Suprapubic skin (tissue), 4 donors: ENCODE data around the gene C21orf58. TPM values are rescaled to one million over a fixed set of nuclear protein-coding genes. Genes with fewer than 3 reads are reported as not detected.

Experiments used
- DNase-seq, 2 donors: peaks; one replicate each; pipeline ENCODE4 v3.0.0-alpha.2; 2019; ENCODE audit warnings: low spot score in 2 of 2
- H3K27ac ChIP-seq: fragments of 200-600 bp; sonication (generic); one replicate; pipeline ENCODE4 v1.5.1; 2019
- H3K27me3 ChIP-seq: fragments of 200-600 bp; sonication (generic); one replicate; pipeline ENCODE4 v1.5.1; 2019
- H3K36me3 ChIP-seq: fragments of 200-600 bp; sonication (generic); one replicate; pipeline ENCODE4 v1.5.1; 2019
- H3K4me1 ChIP-seq: fragments of 200-600 bp; sonication (generic); one replicate; pipeline ENCODE4 v1.5.1; 2019
- H3K4me3 ChIP-seq: fragments of 200-600 bp; sonication (generic); one replicate; pipeline ENCODE4 v1.5.1; 2019; ENCODE audit warnings: mild to moderate bottlenecking
- H3K9me3 ChIP-seq: fragments of 200-600 bp; sonication (generic); one replicate; pipeline ENCODE4 v1.5.1; 2019
- EP300 ChIP-seq: sonication (generic); formaldehyde crosslinking; IDR thresholded peaks from one replicate; pipeline ENCODE4 v1.6.1; 2017; ENCODE audit warnings: antibody characterized with exemption
- POLR2A ChIP-seq, 2 donors: fragments of 450-650 bp; IDR thresholded peaks; one replicate each; pipeline ENCODE4 v1.6.1; 2017; ENCODE audit warnings: antibody characterized with exemption in 2 of 2, mild to moderate bottlenecking in 2 of 2, moderate library complexity in 2 of 2
- POLR2AphosphoS5 ChIP-seq, 3 donors: sonication (generic); formaldehyde crosslinking; IDR thresholded peaks; one replicate each; pipeline ENCODE4 v1.6.1; 2017; ENCODE audit warnings: antibody characterized with exemption in 3 of 3
- WGBS: methylation state at CpG from one replicate; pipeline ENCODE4 v1.1.5; 2018; 5-methylcytosine and 5-hydroxymethylcytosine counted together
- total RNA-seq, 4 donors: library from RNA; depleted of rRNA; stranded (reverse); fragments of >200 nt; gene quantifications; one replicate each; pipeline ENCODE4 v1.1.0, GENCODE V29; 2016
- TF ChIP-seq, protein P1 (sequence below), 2 donors: fragments of 200-600 bp in 1 of 2; fragments of 450-650 bp in 1 of 2; sonication (generic) in 1 of 2; IDR thresholded peaks; one replicate each; pipeline ENCODE4 v1.5.1; 2016 to 2019; ENCODE audit warnings: antibody characterized with exemption in 2 of 2, mild to moderate bottlenecking in 1 of 2, moderate library complexity in 1 of 2

Gene C21orf58
- total RNA-seq, 4 donors from 2014 or later = 0.73 to 9.7 (median 3.5) TPM

DNA sequence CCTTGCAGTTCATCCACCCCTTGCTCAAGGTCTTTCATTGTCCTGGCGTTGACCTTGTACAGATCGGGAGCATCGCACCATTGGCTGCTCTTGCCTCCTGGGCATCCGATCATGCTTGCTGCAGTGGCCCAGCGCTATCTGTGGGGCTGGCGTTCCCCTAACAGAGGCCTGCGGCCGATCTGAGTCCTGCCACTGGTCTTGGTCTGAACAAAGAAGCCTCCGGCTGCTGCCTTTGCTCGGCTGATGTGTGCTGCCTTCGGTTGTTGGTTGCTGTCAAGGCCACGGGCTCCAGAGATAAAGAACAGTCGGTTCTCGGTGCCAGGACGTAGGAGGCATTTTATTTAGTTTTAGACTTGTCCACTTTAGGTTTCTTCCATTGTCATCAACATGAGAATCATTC, 39.3 kb upstream of the C21orf58 start:
- no peak for TF ChIP-seq EP300
- TF ChIP-seq, protein P1, sequence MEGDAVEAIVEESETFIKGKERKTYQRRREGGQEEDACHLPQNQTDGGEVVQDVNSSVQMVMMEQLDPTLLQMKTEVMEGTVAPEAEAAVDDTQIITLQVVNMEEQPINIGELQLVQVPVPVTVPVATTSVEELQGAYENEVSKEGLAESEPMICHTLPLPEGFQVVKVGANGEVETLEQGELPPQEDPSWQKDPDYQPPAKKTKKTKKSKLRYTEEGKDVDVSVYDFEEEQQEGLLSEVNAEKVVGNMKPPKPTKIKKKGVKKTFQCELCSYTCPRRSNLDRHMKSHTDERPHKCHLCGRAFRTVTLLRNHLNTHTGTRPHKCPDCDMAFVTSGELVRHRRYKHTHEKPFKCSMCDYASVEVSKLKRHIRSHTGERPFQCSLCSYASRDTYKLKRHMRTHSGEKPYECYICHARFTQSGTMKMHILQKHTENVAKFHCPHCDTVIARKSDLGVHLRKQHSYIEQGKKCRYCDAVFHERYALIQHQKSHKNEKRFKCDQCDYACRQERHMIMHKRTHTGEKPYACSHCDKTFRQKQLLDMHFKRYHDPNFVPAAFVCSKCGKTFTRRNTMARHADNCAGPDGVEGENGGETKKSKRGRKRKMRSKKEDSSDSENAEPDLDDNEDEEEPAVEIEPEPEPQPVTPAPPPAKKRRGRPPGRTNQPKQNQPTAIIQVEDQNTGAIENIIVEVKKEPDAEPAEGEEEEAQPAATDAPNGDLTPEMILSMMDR (IDR thresholded peaks at IDR 0.05) = no peak
- no peak for TF ChIP-seq POLR2AphosphoS5 (IDR thresholded peaks at IDR 0.05)
- TF ChIP-seq POLR2A (IDR thresholded peaks at IDR 0.05) = no peak
- Histone ChIP-seq H3K4me3 (no peak overlapping the region), H3K36me3 (peaks cover 84% of the 10 kb centered on the region), H3K9me3 (no peaks in the 10 kb centered on the region), H3K27ac (no peak overlapping the region), H3K4me1 (no peaks in the 10 kb centered on the region), H3K27me3 (no peaks in the 10 kb centered on the region)
- 89% methylated on average over 15 of the region's 15 CpGs for WGBS
- no peak for DNase-seq

DNA sequence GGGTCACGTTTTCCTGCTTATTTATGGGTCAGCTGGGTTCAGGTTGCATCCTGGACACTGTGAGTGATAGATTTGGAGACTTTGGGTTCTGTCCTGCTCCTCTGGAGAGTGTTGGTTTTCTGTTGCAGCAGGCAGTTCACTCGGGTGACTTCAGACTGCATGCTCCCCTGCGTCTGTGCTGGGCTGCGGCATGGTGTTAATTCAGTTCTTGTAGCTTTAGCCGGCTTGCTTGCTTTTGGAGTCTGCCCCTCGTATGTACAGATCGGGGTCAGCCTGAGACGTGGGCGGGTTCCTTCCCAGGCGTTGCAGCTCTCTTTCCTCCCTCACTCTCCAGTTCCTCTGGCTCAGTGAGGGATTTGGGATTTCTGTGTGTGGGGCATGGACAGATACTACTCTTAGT, 38.3 kb upstream of the C21orf58 start:
- WGBS = 79% methylated on average over 10 of the region's 10 CpGs

DNA sequence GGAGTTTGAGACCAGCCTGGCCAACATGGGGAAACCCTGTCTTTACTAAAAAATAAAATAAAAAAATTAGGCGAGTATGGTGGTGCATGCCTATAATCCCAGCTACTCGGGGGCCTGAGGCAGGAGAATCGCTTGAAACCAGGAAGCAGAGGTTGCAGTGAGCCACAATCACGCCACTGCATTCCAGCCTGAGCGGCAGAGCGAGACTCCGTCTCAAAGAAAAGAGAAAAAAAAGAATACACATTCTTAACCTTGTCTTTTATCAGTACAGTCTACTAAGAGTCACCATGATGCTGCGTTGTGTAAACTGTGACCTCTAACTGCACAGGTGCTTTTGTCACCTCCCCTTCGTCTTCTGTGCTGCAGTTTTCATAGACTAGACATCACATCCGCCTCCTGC, 37.5 kb upstream of the C21orf58 start:
- Histone ChIP-seq H3K27ac (no peak overlapping the region), H3K36me3 (peaks cover 84% of the 10 kb centered on the region), H3K27me3 (no peaks in the 10 kb centered on the region), H3K4me1 (no peaks in the 10 kb centered on the region), H3K9me3 (no peaks in the 10 kb centered on the region), H3K4me3 (no peak overlapping the region)
- no peak for DNase-seq
- no peak for TF ChIP-seq POLR2AphosphoS5 (IDR thresholded peaks at IDR 0.05)
- TF ChIP-seq POLR2A (IDR thresholded peaks at IDR 0.05) = no peak
- TF ChIP-seq, protein P1 (IDR thresholded peaks at IDR 0.05) = no peak
- TF ChIP-seq EP300 = no peak
- 95% methylated on average over 10 of the region's 10 CpGs for WGBS

More for the DNA sequence above, 38.3 kb upstream of the C21orf58 start:
- TF ChIP-seq POLR2AphosphoS5 (IDR thresholded peaks at IDR 0.05) (no peak), POLR2A (IDR thresholded peaks at IDR 0.05) (no peak), EP300 (no peak)
- TF ChIP-seq, protein P1 (IDR thresholded peaks at IDR 0.05) = no peak
- Histone ChIP-seq H3K27me3 (no peaks in the 10 kb centered on the region), H3K36me3 (peaks cover 84% of the 10 kb centered on the region), H3K27ac (no peak overlapping the region), H3K4me1 (no peaks in the 10 kb centered on the region), H3K9me3 (no peaks in the 10 kb centered on the region), H3K4me3 (no peak overlapping the region)
- no peak for DNase-seq

GRCh38 chr21:46357684-46358425, 34.2 kb upstream of the C21orf58 start:
- H3K36me3 ChIP-seq = peaks cover 86% of the 10 kb centered on the region
- TF ChIP-seq POLR2A (IDR thresholded peaks at IDR 0.05) = no peak
- TF ChIP-seq POLR2AphosphoS5 (IDR thresholded peaks at IDR 0.05) = no peak
- TF ChIP-seq, protein P1 (IDR thresholded peaks at IDR 0.05) = no peak
- TF ChIP-seq EP300 = no peak
- H3K4me1 ChIP-seq = no peaks in the 10 kb centered on the region
- H3K27me3 ChIP-seq = no peaks in the 10 kb centered on the region
- H3K9me3 ChIP-seq = no peaks in the 10 kb centered on the region
- 92% methylated on average over 14 of the region's 19 CpGs for WGBS
- no peak overlapping the region for H3K27ac ChIP-seq
- no peak overlapping the region for H3K4me3 ChIP-seq
- no peak for DNase-seq

- peaks cover 90% of the 10 kb centered on the region for H3K36me3 ChIP-seq
Measured at GRCh38 chr21:46357335-46357604, 33.6 kb upstream of the C21orf58 start.

More at GRCh38 chr21:46357335-46357604, 33.6 kb upstream of the C21orf58 start:
- WGBS = 83% methylated on average over 4 of the region's 4 CpGs
- no peaks in the 10 kb centered on the region for H3K4me1 ChIP-seq
- H3K9me3 ChIP-seq = no peaks in the 10 kb centered on the region
- H3K4me3 ChIP-seq = no peak overlapping the region
- no peaks in the 10 kb centered on the region for H3K27me3 ChIP-seq
- TF ChIP-seq POLR2A (IDR thresholded peaks at IDR 0.05) (no peak), POLR2AphosphoS5 (IDR thresholded peaks at IDR 0.05) (no peak), EP300 (no peak)
- TF ChIP-seq, protein P1 (IDR thresholded peaks at IDR 0.05) = no peak
- H3K27ac ChIP-seq = no peak overlapping the region
- no peak for DNase-seq
